AG09309 (cell line): ENCODE data around the gene TRABD2B.

ENCODE experiments used
- DNase-seq: peaks from one replicate; pipeline ENCODE4 v3.0.0-alpha.2; 2010; ENCODE audit warnings: low read depth
- H3K4me3 ChIP-seq: 2 replicates; pipeline ENCODE4 v1.5.1; 2011; ENCODE audit warnings: mild to moderate bottlenecking, low read depth, low read length, moderate library complexity; ENCODE audit not compliant: control insufficient read depth
- CTCF ChIP-seq: IDR thresholded peaks from 2 replicates; pipeline ENCODE4 v1.5.1; 2011; ENCODE audit warnings: mild to moderate bottlenecking, low read depth, low read length, inconsistent platforms; ENCODE audit not compliant: insufficient read depth, control insufficient read depth; ENCODE audit errors: missing control alignments

The TRABD2B gene

GRCh38 chr1:47776667-47777131, 220.5 kb downstream of the TRABD2B start:
- TF ChIP-seq CTCF, result no peak
- DNase-seq, result no peak
- no peak overlapping the region for H3K4me3 ChIP-seq

GRCh38 chr1:47774986-47775834, 222.0 kb downstream of the TRABD2B start:
- TF ChIP-seq CTCF, result no peak
- no peak overlapping the region for H3K4me3 ChIP-seq
- DNase-seq, result no peak

DNA sequence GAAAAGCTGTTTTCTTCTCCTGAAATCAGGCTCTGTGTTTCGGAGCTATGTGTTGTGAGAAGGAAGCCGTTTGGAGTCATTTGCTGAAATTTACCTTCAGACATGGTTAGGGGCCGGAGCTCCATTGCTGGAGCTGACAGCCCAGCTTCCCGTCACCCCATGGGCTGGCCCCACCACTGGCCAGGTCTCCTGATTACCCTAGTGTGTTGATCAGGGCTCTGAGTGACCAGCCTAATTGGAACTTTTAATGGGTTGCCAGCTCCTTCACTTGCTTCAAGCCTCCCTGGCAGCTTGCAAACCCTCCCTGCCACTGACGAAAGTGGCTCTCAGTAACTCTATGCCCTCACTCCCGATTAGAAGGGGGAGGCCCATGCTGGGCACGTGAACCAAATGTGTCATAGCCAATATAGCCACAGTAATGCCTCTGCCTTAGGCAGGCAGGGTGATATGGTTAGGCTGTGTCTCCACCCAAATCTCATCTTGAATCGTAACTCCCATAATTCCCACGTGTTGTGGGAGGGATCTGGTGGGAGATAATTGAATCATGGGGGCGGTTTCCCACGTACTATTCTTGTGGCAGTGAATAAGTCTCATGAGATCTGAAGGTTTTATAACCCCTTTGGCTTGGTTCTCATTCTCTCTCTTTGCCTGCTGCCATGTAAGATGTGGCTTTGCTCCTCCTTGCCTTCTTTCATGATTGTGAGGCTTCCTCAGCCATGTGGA, 224.1 kb downstream of the TRABD2B start:
- no peak for DNase-seq
- TF ChIP-seq CTCF, result no peak
- no peak overlapping the region for H3K4me3 ChIP-seq

DNA sequence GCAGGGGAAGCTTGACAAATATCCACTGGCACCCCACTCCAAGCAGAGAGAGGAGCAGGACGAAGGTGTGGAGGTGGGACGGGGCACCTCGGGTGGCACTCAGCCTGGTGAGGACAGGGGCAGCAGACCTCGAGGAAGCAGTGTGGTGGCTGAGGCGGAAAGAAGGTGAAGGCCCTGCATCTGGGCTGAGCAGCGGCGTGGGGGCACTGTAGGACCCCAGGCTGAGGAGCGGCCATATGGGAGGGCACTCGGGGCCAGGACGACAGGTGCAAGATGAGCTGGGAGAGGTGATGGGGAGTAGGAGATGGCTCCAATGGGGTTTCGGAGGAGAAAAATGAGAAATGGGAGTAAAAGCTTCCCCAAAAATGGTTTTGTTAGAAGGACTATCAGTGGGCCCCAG, 224.9 kb downstream of the TRABD2B start:
- no peak overlapping the region for H3K4me3 ChIP-seq
- TF ChIP-seq CTCF, result no peak
- DNase-seq, result no peak

GRCh38 chr1:47771751-47772150, 225.4 kb downstream of the TRABD2B start:
- TF ChIP-seq CTCF, result no peak
- DNase-seq, result no peak
- no peak overlapping the region for H3K4me3 ChIP-seq

GRCh38 chr1:47769983-47770382, 227.2 kb downstream of the TRABD2B start:
- no peak for TF ChIP-seq CTCF
- no peak overlapping the region for H3K4me3 ChIP-seq
- no peak for DNase-seq
